NCI-H69 (cell line): ENCODE results near the gene ZNF174.

Source experiments
- DNase-seq: peaks from one replicate; lab custom pipeline; 2025; lab: John Stamatoyannopoulos, UW

The ZNF174 gene

GRCh38 chr16:3443108-3444031, 42.4 kb downstream of the ZNF174 start, which contains the start of the genes NAA60 and ZNF597:
TSS of gene NAA60 (plus strand) at chr16:3443680. CDS start at chr16:3476228, 32,548 bp downstream.
TSS of gene ZNF597 (minus strand) at chr16:3443504. CDS start at chr16:3443153, 351 bp downstream.
- DNase-seq: peak; percentile 96

GRCh38 chr16:3444032-3444388, 43.0 kb downstream of the ZNF174 start:
- peak; percentile 44 for DNase-seq

GRCh38 chr16:3454093-3454492, 53.1 kb downstream of the ZNF174 start:
- DNase-seq: peak; percentile 13

GRCh38 chr16:3454631-3455147, 53.7 kb downstream of the ZNF174 start:
- no peak for DNase-seq

- peak; percentile 97 for DNase-seq
Measured at GRCh38 chr16:3457434-3458252, 56.6 kb downstream of the ZNF174 start.

- DNase-seq: peak; percentile 56
Measured at GRCh38 chr16:3458278-3458851, 57.4 kb downstream of the ZNF174 start.

- peak; percentile 22 for DNase-seq
Measured at GRCh38 chr16:3458852-3459361, 57.9 kb downstream of the ZNF174 start.
